ENCODE data around the gene FKBP1A.
A peak's percentile ranks its signal among the peaks of the same experiment; 100 is the strongest.

Gene FKBP1A

GRCh38 chr20:1424336-1424735, 31.5 kb upstream of the FKBP1A start:
- H3K4me1 ChIP-seq (ENCODE audit: insufficient read depth, insufficient read length), result peaks cover 3% of the 10 kb centered on the region
- no peak for DNase-seq (ENCODE audit: low read depth, low spot score)
- TF ChIP-seq YY1 (IDR thresholded peaks at IDR 0.05; ENCODE audit: insufficient read depth, insufficient read length) (no peak), ZNF274 (IDR thresholded peaks at IDR 0.05; ENCODE audit: low read depth, low read length) (no peak), SUZ12 (IDR thresholded peaks at IDR 0.05; ENCODE audit: extremely low read depth, insufficient read depth, insufficient read length) (no peak)

GRCh38 chr20:1423625-1424106, 30.8 kb upstream of the FKBP1A start:
- no peaks in the 10 kb centered on the region for H3K36me3 ChIP-seq (ENCODE audit: insufficient read depth, insufficient read length, low read length)
- no peaks in the 10 kb centered on the region for H3K27me3 ChIP-seq (ENCODE audit: insufficient read depth, insufficient read length)
- no peak for TF ChIP-seq SUZ12 (IDR thresholded peaks at IDR 0.05; ENCODE audit: extremely low read depth, insufficient read depth, insufficient read length)
- DNase-seq (ENCODE audit: low read depth, low spot score), result peak; percentile 75
- peaks cover 23% of the 10 kb centered on the region for H3K9me3 ChIP-seq (ENCODE audit: insufficient read depth, low read length)
- no peak overlapping the region for H3K4me3 ChIP-seq (ENCODE audit: insufficient read length, low read depth)
- no peak overlapping the region for H3K9ac ChIP-seq (ENCODE audit: insufficient read length, low read depth)
- H3K4me1 ChIP-seq (ENCODE audit: insufficient read depth, insufficient read length), result peaks cover 3% of the 10 kb centered on the region

More at GRCh38 chr20:1424336-1424735, 31.5 kb upstream of the FKBP1A start:
- no peaks in the 10 kb centered on the region for H3K36me3 ChIP-seq (ENCODE audit: insufficient read depth, insufficient read length, low read length)
- no peak overlapping the region for H3K9ac ChIP-seq (ENCODE audit: insufficient read length, low read depth)
- peaks cover 17% of the 10 kb centered on the region for H3K9me3 ChIP-seq (ENCODE audit: insufficient read depth, low read length)
- H3K27me3 ChIP-seq (ENCODE audit: insufficient read depth, insufficient read length), result no peaks in the 10 kb centered on the region
- no peak overlapping the region for H3K4me3 ChIP-seq (ENCODE audit: insufficient read length, low read depth)

- Histone ChIP-seq H3K27me3 (ENCODE audit: insufficient read depth, insufficient read length) (no peaks in the 10 kb centered on the region), H3K4me1 (ENCODE audit: insufficient read depth, insufficient read length) (peaks cover 3% of the 10 kb centered on the region), H3K4me3 (ENCODE audit: insufficient read length, low read depth) (no peak overlapping the region), H3K9ac (ENCODE audit: insufficient read length, low read depth) (no peak overlapping the region), H3K9me3 (ENCODE audit: insufficient read depth, low read length) (peaks cover 28% of the 10 kb centered on the region), H3K36me3 (ENCODE audit: insufficient read depth, insufficient read length, low read length) (no peaks in the 10 kb centered on the region)
- TF ChIP-seq YY1 (IDR thresholded peaks at IDR 0.05; ENCODE audit: insufficient read depth, insufficient read length) (no peak), SUZ12 (IDR thresholded peaks at IDR 0.05; ENCODE audit: extremely low read depth, insufficient read depth, insufficient read length) (no peak), ZNF274 (IDR thresholded peaks at IDR 0.05; ENCODE audit: low read depth, low read length) (no peak)
- DNase-seq (ENCODE audit: low read depth, low spot score), result no peak
These were observed 30.4 kb upstream of the FKBP1A start for GRCh38 chr20:1423206-1423605.

- DNase-seq (ENCODE audit: low read depth, low spot score), result no peak
- peaks cover 3% of the 10 kb centered on the region for H3K4me1 ChIP-seq (ENCODE audit: insufficient read depth, insufficient read length)
- no peak for TF ChIP-seq YY1 (IDR thresholded peaks at IDR 0.05; ENCODE audit: insufficient read depth, insufficient read length)
- TF ChIP-seq SUZ12 (IDR thresholded peaks at IDR 0.05; ENCODE audit: extremely low read depth, insufficient read depth, insufficient read length), result no peak
- no peak for TF ChIP-seq ZNF274 (IDR thresholded peaks at IDR 0.05; ENCODE audit: low read depth, low read length)
- H3K9ac ChIP-seq (ENCODE audit: insufficient read length, low read depth), result no peak overlapping the region
- H3K27me3 ChIP-seq (ENCODE audit: insufficient read depth, insufficient read length), result no peaks in the 10 kb centered on the region
- H3K36me3 ChIP-seq (ENCODE audit: insufficient read depth, insufficient read length, low read length), result no peaks in the 10 kb centered on the region
- no peak overlapping the region for H3K4me3 ChIP-seq (ENCODE audit: insufficient read length, low read depth)
- peaks cover 33% of the 10 kb centered on the region for H3K9me3 ChIP-seq (ENCODE audit: insufficient read depth, low read length)
These were observed 29.9 kb upstream of the FKBP1A start for GRCh38 chr20:1422753-1423152.

- no peaks in the 10 kb centered on the region for H3K27me3 ChIP-seq (ENCODE audit: insufficient read depth, insufficient read length)
- peaks cover 33% of the 10 kb centered on the region for H3K9me3 ChIP-seq (ENCODE audit: insufficient read depth, low read length)
- DNase-seq (ENCODE audit: low read depth, low spot score), result no peak
- H3K36me3 ChIP-seq (ENCODE audit: insufficient read depth, insufficient read length, low read length), result no peaks in the 10 kb centered on the region
- no peak overlapping the region for H3K9ac ChIP-seq (ENCODE audit: insufficient read length, low read depth)
- TF ChIP-seq ZNF274 (IDR thresholded peaks at IDR 0.05; ENCODE audit: low read depth, low read length) (no peak), SUZ12 (IDR thresholded peaks at IDR 0.05; ENCODE audit: extremely low read depth, insufficient read depth, insufficient read length) (no peak), YY1 (IDR thresholded peaks at IDR 0.05; ENCODE audit: insufficient read depth, insufficient read length) (no peak)
- peaks cover 3% of the 10 kb centered on the region for H3K4me1 ChIP-seq (ENCODE audit: insufficient read depth, insufficient read length)
- H3K4me3 ChIP-seq (ENCODE audit: insufficient read length, low read depth), result no peak overlapping the region
These were observed 27.2 kb upstream of the FKBP1A start for GRCh38 chr20:1420066-1420465.

GRCh38 chr20:1418350-1418749, 25.5 kb upstream of the FKBP1A start:
- Histone ChIP-seq H3K27me3 (ENCODE audit: insufficient read depth, insufficient read length) (no peaks in the 10 kb centered on the region), H3K9ac (ENCODE audit: insufficient read length, low read depth) (no peak overlapping the region), H3K4me1 (ENCODE audit: insufficient read depth, insufficient read length) (peaks cover under 1% of the 10 kb centered on the region), H3K36me3 (ENCODE audit: insufficient read depth, insufficient read length, low read length) (no peaks in the 10 kb centered on the region), H3K4me3 (ENCODE audit: insufficient read length, low read depth) (no peak overlapping the region), H3K9me3 (ENCODE audit: insufficient read depth, low read length) (peaks cover 33% of the 10 kb centered on the region)
- TF ChIP-seq SUZ12 (IDR thresholded peaks at IDR 0.05; ENCODE audit: extremely low read depth, insufficient read depth, insufficient read length) (no peak), YY1 (IDR thresholded peaks at IDR 0.05; ENCODE audit: insufficient read depth, insufficient read length) (no peak), ZNF274 (IDR thresholded peaks at IDR 0.05; ENCODE audit: low read depth, low read length) (no peak)
- DNase-seq (ENCODE audit: low read depth, low spot score), result no peak

GRCh38 chr20:1417790-1418189, 24.9 kb upstream of the FKBP1A start:
- Histone ChIP-seq H3K27me3 (ENCODE audit: insufficient read depth, insufficient read length) (no peaks in the 10 kb centered on the region), H3K4me1 (ENCODE audit: insufficient read depth, insufficient read length) (no peaks in the 10 kb centered on the region), H3K36me3 (ENCODE audit: insufficient read depth, insufficient read length, low read length) (no peaks in the 10 kb centered on the region), H3K9ac (ENCODE audit: insufficient read length, low read depth) (no peak overlapping the region), H3K4me3 (ENCODE audit: insufficient read length, low read depth) (no peak overlapping the region), H3K9me3 (ENCODE audit: insufficient read depth, low read length) (peaks cover 33% of the 10 kb centered on the region)
- DNase-seq (ENCODE audit: low read depth, low spot score), result no peak
- TF ChIP-seq SUZ12 (IDR thresholded peaks at IDR 0.05; ENCODE audit: extremely low read depth, insufficient read depth, insufficient read length) (no peak), ZNF274 (IDR thresholded peaks at IDR 0.05; ENCODE audit: low read depth, low read length) (no peak), YY1 (IDR thresholded peaks at IDR 0.05; ENCODE audit: insufficient read depth, insufficient read length) (no peak)
